GM19324 (cell line): Measurements from ENCODE around the gene UNKL.

Source experiments
- ATAC-seq: cut with Tn5 transposase; IDR thresholded peaks from one replicate; pipeline ENCODE4 v1.9.1; 2021; ENCODE audit warnings: mild to moderate bottlenecking, moderate library complexity; ENCODE audit not compliant: unreplicated experiment, low FRiP score

The UNKL gene

DNA sequence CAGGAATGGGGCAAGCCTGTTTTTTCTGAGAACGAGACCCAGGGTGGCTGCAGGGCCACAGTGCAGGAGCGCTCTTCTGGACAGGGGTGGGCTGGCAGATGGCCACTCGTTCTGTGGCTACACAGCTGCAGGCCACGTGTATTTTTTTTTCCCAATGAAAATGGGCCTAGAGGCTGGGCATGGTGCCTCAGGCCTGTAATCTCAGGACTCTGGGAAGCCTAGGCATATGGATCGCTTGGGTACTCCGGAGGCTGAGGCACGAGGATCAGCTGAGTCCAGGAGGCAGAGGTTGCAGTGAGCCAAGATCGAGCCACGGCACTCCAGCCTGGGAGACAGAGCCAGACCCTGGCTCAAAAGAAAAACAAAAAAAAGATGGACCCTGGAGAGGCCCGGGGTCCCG, 6.8 kb downstream of the UNKL start:
- no peak for ATAC-seq

DNA sequence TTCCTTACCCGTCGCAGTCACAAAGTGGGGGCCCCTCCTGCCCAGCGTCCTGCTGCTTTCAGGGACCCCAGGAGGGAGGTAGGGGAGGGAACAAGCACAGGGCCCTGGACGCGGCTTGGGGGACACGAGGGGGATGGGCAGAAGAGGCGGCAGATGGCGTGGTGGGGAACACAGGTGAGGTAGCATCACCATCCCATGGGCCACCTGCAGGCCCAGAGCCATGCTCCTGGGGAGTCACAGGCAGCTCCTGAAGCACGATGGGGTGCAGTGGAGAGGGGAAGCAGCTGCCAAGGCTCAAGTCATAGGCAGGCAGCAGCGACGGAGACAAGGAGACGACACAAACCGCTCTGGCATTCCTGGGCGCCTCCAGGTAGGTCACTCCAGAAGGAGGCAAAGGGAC, 10.8 kb downstream of the UNKL start:
- no peak for ATAC-seq

DNA sequence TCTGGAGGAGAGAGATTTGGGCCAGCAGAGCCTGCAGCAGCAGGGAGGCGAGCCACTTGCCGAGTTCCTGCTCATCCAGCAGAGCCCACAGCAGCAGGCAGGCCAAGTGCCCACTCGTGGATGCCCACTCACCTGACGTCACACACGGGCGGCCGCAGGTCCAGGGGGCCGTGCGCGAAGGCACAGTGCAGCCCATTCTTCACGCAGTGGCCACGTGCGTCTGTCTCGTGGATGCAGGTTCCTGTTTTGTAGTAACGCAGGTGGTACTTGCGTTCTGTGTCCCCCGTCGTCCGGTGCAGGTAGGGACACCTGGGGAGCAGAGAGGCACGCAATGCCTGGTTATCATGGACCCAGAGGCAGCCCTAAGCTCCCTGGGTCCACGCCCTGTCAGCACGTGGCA, 11.5 kb downstream of the UNKL start:
- ATAC-seq, result no peak

DNA sequence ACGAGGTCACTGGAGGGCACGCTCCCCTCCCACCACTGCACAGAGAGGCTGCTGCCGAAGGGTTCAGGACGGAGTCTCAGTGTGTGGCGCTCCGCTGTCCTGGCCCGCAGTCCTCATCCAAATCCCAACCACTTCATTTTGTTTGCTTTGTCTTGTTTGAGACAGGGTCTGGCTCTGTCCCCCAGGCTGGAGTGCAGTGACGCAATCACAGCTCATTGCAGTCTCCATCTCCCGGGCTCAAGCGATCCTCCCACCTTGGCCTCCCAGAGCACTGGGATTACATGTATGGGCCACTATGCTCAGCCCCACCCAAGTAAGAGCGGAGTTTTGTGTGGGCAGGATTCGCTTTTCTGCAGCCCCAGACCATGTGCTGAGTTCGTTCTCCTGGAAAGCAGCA, 12.7 kb downstream of the UNKL start:
- no peak for ATAC-seq

DNA sequence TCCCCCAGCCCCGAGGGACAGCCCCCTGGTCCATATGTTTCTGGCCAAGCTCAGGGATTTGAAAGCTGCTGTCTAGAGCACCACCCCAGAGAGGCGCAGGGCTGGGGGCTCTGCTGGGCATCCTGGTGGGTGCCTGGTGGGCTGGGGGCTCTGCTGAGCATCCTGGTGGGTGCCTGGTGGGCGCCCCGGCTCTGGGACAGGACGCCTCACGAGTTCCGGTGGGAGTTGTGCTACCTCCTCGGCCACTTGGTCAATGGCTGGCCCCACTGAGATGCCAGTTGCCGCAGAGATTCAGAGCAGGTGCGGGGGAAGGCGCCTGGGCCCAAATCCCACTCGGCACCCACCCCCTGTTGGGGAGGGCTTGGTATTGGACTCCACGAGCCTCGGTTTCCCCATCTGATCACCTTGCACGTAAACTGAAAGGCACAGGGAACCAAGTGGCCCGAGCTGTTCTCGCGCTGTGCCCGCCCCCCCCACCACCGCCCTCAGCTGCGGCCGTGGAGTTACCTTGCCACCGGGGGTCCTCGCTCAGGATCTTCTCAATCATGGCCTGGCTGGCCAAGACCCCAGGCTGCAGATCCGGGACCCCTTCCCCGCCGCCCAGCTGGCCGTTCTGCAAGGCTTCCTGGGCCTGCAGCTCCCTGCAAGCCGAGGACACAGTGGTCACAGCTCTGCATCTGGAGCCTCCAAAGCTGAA, 13.3 kb downstream of the UNKL start:
- no peak for ATAC-seq

DNA sequence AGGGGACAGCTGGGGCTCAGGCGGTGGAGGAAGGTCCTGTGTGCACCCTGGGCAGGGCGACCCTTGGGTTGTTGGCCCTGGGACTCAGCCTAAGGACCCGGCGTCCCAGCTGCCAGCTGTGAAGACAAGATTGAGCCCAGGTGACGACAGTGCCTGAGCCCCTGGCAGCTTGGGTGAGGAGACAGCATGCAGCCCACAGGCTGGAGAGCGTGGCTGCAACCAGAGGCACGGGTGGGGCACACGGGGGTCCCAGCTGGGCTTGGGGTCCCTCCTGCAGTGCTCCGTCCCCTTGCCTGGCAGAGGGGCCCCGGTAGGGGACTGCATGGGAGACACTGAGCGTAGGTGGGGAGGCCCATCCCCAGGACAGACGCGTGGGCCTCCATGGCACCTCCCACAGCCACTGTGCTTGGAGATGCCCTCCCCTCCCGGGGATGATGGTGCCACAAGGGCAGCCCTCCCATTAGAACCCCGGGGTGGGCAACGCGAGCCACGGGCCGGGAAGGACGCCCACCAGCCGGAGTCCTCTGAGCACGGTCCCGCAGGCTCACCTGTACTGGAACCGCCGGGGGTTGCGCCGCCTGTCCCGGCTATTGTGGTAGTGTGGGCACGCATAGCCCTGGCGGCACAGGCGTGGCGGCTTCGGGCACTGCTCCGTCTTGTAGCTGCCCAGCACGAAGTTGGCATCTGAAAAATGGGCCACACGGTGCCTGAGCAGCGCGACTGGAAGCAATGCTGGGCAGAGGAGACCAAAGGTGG, 15.5 kb downstream of the UNKL start:
- no peak for ATAC-seq

DNA sequence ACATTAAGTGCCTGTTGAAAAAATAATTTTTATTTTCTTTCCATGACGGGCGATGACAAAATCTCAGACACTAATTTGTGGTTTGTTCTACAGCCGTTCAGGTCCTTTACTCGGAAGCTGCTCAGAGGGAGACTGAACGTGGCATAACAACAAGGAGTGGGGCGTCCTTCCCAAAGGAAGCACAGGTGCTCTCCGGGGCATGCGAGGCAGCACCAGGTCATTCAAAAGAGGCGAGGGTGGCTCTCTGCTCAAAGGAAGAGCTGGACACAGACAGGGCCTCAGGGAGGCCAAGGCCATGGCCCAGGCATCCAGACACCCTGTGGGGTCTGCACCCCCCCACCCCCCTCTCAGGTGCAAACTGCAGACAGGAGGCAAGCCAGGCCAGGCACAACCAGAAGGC, 16.2 kb downstream of the UNKL start:
- ATAC-seq, result no peak

DNA sequence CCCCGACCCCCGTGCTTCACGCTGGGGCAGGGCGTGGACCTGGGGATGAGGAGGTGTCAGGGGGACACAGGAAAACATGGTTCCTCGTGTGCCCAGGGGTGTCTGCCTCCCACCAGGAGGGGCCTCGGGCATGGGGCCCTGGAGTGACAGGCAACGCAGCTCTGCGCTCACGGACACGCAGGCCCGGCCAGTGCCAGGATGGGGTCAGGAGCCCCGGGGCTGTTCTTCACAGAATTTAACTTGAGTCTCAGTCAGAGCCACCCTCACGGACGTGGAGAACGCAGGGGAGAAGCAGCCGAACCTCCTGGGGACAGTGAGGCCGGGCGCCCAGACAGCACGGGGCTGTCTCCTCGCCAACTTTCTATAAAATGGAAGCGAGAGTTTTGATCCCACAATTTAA, 16.7 kb downstream of the UNKL start:
- ATAC-seq, result no peak

DNA sequence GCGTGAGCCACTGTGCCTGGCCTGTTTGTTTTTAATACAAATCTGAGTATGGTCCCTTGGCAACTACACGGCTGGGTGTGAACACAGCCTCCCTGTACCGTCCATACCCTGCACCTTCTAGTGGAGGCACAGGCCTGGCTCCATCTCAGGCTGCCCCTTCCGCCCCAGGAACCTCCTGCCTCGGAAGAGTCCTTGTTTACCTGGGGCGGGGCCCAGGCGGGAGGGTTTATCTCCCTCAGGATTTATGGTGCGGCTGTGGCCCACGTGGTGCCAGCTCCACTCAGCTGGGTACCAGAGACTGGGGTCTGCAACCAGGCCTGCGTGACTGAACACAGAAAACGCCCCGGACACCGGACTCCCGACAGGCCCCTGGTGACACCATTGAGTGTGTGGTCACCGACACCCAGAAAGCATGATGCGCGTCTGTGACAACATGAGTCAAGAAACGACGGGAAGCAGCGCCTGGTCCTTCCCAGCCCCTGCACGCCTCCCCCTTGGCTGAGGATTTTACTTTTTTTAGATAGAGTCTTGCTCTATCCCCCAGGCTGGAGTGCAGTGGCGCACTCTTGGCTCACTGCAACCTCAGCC, 19.0 kb downstream of the UNKL start:
- no peak for ATAC-seq

DNA sequence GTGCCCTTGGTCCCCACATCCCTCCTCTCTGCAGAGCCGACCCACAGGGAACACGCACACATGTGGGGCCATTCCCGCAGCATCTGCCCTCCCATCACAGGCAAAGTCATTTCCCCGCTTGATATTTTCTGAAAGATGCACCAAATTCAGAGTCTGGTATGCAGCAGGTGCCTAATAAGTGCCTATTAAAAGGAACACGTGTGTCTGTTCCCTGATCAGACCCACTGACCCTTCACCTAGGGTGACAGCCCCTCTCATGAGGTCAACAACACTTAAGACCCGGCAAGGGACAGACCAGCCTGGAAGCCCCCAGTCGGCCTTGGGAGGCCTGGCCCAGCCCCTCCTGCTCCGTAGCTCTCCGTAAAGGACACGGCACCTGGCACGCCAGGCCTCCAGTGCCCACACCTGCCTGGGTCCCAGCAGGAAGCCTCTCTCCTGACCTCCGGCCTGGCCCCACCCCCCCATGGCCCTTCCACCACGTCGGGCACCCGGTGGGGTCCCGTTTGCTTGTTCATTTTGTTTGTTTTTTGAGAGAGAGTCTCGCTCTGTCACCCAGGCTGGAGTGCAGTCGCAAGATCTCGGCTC, 20.0 kb downstream of the UNKL start:
- ATAC-seq, result no peak

DNA sequence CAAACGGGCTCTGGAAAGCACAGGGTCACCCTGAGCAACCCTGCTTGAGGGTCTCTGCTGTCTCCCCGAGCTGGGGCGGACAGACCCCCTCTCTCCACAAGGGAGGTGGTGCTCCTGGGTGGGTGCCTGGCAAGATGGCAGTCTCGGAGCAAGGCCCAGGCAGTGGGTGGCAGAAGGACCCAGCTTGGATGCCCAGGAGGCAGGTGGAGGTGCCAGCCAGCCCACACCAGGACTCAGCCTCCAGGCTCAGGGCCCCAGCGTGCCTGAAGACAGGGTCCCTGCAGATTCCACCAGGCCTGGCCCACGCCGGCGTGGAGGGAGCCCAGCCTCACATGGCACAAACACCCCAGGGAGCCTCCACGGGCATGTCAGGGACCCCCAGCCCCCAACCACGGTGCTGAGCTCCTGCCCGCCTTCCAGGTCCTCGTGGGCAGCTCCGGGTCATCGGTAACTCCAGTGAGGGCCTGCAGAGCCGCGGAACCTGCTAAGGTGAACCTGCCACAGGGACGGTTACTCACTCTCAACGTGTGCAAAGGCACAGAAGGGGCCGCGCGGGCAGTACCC, 20.8 kb downstream of the UNKL start:
- ATAC-seq, result no peak

DNA sequence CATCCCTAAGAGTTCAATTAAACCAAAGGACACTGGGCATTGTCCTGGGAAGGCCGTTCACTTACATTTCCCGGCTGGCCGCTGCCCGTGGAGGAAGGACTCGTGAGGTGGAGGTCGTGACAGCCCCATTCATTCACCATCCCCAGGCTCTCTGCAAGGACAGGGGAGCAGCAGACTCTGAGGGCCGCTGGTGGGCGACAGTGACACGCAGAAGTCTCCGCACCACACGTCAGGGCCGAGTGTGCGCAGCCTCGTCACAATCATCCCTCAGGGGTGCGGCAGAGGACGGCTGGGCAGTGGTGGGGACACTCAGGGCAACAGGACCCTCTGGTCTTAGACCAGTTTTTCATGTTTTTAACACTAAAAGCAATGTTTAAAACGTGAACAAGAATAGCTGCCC, 21.7 kb downstream of the UNKL start:
- no peak for ATAC-seq

DNA sequence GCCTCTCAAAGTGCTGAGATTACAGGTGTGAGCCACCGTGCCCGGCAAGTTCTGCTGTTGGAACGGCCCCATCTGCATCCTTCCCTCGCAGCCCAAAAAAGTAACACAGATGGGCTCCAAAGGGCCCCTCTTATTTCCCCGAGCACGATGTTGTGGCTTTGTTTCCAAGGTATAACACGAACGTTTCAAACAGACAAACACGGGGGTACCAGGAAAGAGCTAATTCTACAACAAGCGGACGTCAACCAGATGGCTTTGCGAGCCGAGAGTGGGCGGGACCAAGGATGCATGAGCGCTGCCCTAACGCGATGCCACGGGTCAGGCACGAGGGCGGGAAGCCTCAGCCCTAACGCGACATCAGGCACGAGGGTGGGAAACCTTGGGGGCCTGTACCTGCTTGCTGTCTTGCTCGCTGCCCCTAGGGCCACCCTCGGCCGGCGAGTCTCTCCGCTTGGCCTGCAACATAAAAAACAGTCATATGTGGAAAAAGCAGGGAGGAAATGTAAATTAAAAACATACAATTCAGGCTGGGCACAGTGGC, 24.2 kb downstream of the UNKL start:
- no peak for ATAC-seq

DNA sequence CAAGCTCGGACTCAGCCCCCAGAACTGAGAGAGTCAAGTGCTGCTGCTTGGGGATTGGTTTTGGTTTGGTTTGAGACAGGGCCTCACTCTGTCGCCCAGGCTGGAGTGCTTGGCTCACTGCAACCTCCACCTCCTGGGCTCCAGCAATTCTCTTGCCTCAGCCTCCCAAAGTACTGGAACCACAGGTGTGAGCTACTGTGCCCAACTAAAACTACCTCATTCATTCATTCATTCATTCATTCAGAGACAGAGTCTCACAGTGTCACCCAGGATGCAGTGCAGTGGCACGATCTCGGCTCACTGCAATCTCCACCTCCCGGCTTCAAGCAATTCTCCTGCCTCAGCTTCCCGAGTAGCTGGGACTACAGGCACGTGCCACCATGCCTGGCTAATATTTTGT, 24.7 kb downstream of the UNKL start:
- ATAC-seq, result no peak

DNA sequence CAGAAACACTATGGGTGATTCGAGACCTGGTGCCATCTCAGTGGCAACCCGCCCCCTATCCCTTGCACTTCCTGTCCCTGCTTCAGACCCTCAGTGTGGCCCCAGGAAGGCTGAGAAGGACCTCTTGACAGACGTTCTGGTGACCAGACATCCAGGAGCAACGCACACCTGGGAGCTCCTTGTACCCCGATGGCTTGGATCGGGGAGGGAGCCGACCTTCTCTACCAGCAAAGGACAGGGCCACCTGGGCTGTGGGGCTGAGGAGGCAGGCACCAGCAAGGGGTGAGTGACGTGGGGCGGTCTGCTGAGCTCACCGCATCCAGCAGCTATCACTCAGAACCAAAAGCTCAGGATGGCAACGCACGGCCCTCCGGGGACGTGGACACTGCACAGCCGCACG, 27.2 kb downstream of the UNKL start:
- ATAC-seq, result no peak

DNA sequence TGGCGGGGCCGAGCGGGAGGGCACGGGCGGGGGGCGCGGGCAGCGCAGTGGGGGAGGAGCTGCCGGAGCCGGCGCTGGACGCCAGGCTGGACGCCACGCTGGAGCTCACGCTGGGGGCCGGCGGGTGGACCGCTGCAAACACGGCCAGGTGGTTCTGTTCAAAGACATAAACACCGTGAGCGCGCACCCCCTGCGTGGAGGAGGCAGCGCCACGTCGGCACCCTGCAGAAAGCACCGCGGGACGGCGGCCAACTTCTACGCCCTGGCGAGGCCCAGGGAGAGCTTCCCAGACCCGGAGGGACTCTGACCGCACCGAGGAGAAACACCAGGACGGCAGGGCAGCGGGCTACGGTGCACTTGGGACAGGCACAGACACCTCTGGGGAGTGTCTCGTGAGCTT, 29.3 kb downstream of the UNKL start:
- ATAC-seq, result no peak

DNA sequence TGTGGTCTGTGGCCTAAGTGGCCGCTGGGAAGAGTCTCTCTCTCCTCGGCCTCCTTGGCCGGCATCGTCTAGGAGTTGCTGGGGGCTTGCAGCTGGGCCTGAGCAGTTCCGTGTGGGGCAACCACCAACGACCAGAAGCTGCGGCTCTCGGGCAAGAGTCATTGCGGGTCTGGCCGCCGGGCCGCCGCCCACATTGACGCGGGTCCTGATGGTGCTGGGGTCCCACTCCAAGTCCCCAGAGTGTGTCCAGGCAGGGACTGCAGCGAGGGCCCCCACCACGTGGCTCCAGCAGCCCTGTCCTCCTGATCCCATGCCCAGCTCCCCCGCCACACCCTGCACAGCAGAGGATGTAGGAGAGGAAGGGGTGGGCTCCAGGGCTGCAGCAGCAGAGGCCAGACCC, 30.9 kb downstream of the UNKL start:
- ATAC-seq, result no peak

DNA sequence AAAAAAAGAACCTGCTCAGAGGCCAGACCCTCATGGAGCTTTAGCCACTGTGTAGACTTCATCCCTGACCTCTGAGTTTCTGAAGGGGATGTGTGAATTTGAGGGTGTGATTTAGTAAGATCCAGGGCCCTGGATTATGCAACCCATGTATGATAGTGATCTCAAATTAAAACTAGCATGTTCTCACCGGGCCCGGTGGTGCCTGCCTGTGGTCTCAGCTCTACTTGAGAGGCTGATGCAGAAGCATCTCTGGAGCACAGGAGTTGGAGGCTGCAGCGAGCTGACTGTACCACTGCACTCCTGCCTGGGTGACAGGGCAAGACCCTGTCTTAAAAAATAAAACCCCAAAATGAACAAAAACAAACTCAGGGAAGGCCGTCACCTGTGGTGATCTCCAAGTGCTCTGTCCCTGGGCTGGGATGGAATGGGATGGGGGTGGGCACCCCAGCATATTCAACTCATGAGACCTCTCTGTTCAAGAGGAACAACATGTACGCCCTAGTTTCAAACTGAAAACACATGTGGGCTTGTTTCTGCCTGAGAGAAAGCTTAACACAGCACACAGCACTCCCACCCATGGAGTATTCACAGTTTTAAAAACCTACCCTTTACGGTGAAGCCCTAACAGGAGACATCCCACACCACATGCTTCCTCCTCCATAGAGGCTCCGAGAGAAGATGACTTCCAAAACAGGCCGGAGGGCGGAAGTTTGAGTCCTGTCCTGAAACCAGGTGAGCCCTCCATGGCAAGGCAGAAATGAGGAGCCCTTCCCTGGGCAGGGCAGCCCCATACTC, 32.7 kb downstream of the UNKL start:
- ATAC-seq, result no peak

DNA sequence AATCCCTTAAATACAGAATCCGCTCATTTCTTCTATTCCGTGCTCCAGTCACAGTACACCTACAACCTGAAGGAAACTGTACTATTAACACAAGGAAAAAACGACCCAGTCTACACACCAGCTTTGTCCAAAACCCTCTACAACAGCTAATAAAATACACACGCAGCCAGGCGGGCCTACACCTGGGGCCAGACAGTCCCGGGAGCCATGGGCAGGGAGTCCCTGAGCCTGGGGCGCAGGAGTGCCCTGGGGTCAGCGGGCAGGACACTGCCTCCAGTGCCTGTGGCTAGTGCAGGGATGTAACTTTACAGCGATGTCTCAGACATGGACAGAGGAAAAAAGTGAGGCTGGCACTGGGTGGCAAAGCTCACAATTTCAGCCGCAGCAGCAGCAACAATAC, 34.3 kb downstream of the UNKL start:
- ATAC-seq, result no peak
